HCT116 (cell line): ENCODE results near the gene CDH13. TPM values are rescaled to one million over a fixed set of nuclear protein-coding genes. Genes with fewer than 3 reads are reported as not detected.

Experiments
- ATAC-seq: fragments of 200-7000 bp; cut with Tn5 transposase; 2 replicates; pipeline ENCODE4 v1.9.1; 2020; ENCODE audit warnings: mild to moderate bottlenecking, moderate library complexity
- BruUV-seq: library from RNA; stranded (reverse); fragments of 400-500 nt; replicated peaks from 2 replicates; lab custom pipeline; 2021; lab: Mats Ljungman, UMichigan
- CTCF ChIA-PET: fragments of 300-600 bp; sonication (Branson Sonifier 250); formaldehyde crosslinking; loops from one replicate; lab custom pipeline; 2021; ENCODE audit warnings: antibody characterized with exemption; lab: Charles Lee
- POLR2A ChIA-PET: fragments of 300-600, 350-600 bp; sonication (Branson Sonifier 250); formaldehyde crosslinking; loops from one replicate; lab custom pipeline; 2021; ENCODE audit warnings: antibody characterized with exemption; lab: Charles Lee
- RAD21 ChIA-PET, 2 experiments: fragments of 300-600 bp; sonication (Branson Sonifier 250); formaldehyde crosslinking; loops; one replicate each; lab custom pipeline; 2023; ENCODE audit warnings: low total read pairs in 2 of 2; ENCODE audit not compliant: uncharacterized antibody in 2 of 2, unreplicated experiment in 2 of 2, low non-redundant PET in 1 of 2; lab: Charles Lee
- DNase-seq: peaks from one replicate; pipeline ENCODE4 v3.0.0-alpha.2; 2010; ENCODE audit warnings: low read depth, low spot score
- H2AFZ ChIP-seq: fragments of 200-600 bp; shearing (Covaris generic), sonication (generic); 2 replicates; pipeline ENCODE4 v1.6.1; 2017; ENCODE audit warnings: low read depth, mixed run types, mixed read lengths, antibody characterized with exemption, low read length; ENCODE audit not compliant: poor library complexity, severe bottlenecking
- H3K27ac ChIP-seq: 2 replicates; pipeline ENCODE4 v1.5.1; 2012; ENCODE audit warnings: low read depth, low read length
- H3K27me3 ChIP-seq: fragments of 200-600 bp; sonication (generic); 2 replicates; pipeline ENCODE4 v1.6.1; 2016; ENCODE audit warnings: mixed run types, low read length, mixed read lengths; ENCODE audit not compliant: insufficient read depth
- H3K36me3 ChIP-seq, 2 experiments: fragments of 200-500 bp in 1 of 2; fragments of 200-600 bp in 1 of 2; sonication (Bioruptor generic) in 1 of 2; sonication (generic) in 1 of 2; 2 replicates each; pipeline versions ENCODE4 v1.5.1 to v1.6.1; 2014 to 2016; ENCODE audit warnings: low read length in 2 of 2, inconsistent platforms in 1 of 2, mixed read lengths in 1 of 2, mixed run types in 1 of 2; ENCODE audit not compliant: insufficient read depth in 2 of 2, control insufficient read depth in 1 of 2
- H3K4me1 ChIP-seq, 2 experiments: fragments of 200-600 bp in 1 of 2; sonication (generic) in 1 of 2; 2 replicates each; pipeline versions ENCODE4 v1.5.1 to v1.6.1; 2012 to 2017; ENCODE audit warnings: low read length in 2 of 2, inconsistent platforms in 1 of 2, mild to moderate bottlenecking in 1 of 2, mixed read lengths in 1 of 2, mixed run types in 1 of 2, moderate library complexity in 1 of 2; ENCODE audit not compliant: insufficient read depth in 2 of 2, control insufficient read depth in 1 of 2
- H3K4me2 ChIP-seq: fragments of 200-600 bp; sonication (generic); 2 replicates; pipeline ENCODE4 v1.6.1; 2017; ENCODE audit warnings: mixed run types, low read length, mixed read lengths
- H3K4me3 ChIP-seq, 2 experiments: fragments of 200-600 bp in 1 of 2; sonication (generic) in 1 of 2; replicated peaks in 1 of 2; 2 replicates each; pipeline ENCODE4 v1.5.1; 2011 to 2016; ENCODE audit warnings: low read length in 2 of 2, control low read depth in 1 of 2, low read depth in 1 of 2, mild to moderate bottlenecking in 1 of 2, mixed read lengths in 1 of 2, mixed run types in 1 of 2
- H3K79me2 ChIP-seq: fragments of 200-600 bp; sonication (generic); 2 replicates; pipeline ENCODE4 v1.6.1; 2017; ENCODE audit warnings: mild to moderate bottlenecking, mixed run types, low read length, moderate library complexity, mixed read lengths; ENCODE audit not compliant: insufficient read depth
- H3K9ac ChIP-seq: fragments of 200-600 bp; sonication (generic); 2 replicates; pipeline ENCODE4 v1.6.1; 2016; ENCODE audit warnings: low read length, mixed read lengths
- H3K9me2 ChIP-seq: fragments of 200-600 bp; sonication (generic), shearing (Covaris generic); 2 replicates; pipeline ENCODE4 v1.6.1; 2017; ENCODE audit warnings: mixed run types, mild to moderate bottlenecking, moderate library complexity; ENCODE audit not compliant: insufficient read depth
- H3K9me3 ChIP-seq, 2 experiments: fragments of 200-500 bp in 1 of 2; fragments of 200-600 bp in 1 of 2; sonication (Bioruptor generic) in 1 of 2; sonication (generic) in 1 of 2; 2 replicates each; pipeline ENCODE4 v1.6.1; 2014 to 2017; ENCODE audit warnings: low read length in 2 of 2, mixed read lengths in 2 of 2, inconsistent platforms in 1 of 2, low read depth in 1 of 2, mild to moderate bottlenecking in 1 of 2, mixed run types in 1 of 2, moderate library complexity in 1 of 2; ENCODE audit not compliant: control insufficient read depth in 1 of 2, insufficient read depth in 1 of 2
- H4K20me1 ChIP-seq: fragments of 200-600 bp; sonication (generic), shearing (Covaris generic); 2 replicates; pipeline ENCODE4 v1.6.1; 2017; ENCODE audit warnings: mixed run types, mild to moderate bottlenecking, moderate library complexity; ENCODE audit not compliant: insufficient read depth
- CBX3 ChIP-seq: IDR thresholded peaks from 2 replicates; pipeline ENCODE4 v1.6.1; 2012; ENCODE audit warnings: low read depth
- EZH2 ChIP-seq: fragments of 200-600 bp; sonication (generic); IDR thresholded peaks from 2 replicates; pipeline ENCODE4 v1.6.1; 2017; ENCODE audit warnings: antibody characterized with exemption, mixed run types
- EZH2phosphoT487 ChIP-seq: fragments of 200-600 bp; IDR thresholded peaks from 2 replicates; pipeline ENCODE4 v1.6.1; 2018; ENCODE audit warnings: antibody characterized with exemption, borderline replicate concordance
- FOSL1 ChIP-seq: IDR thresholded peaks from 2 replicates; pipeline ENCODE4 v1.6.1; 2012; ENCODE audit warnings: low read depth
- JUND ChIP-seq: IDR thresholded peaks from 2 replicates; pipeline ENCODE4 v1.6.1; 2012
- POLR2A ChIP-seq: IDR thresholded peaks from 2 replicates; pipeline ENCODE4 v1.7.0; 2011; ENCODE audit warnings: borderline replicate concordance; ENCODE audit not compliant: insufficient read depth, insufficient read length; ENCODE audit errors: extremely low read depth
- SIN3A ChIP-seq: IDR thresholded peaks from 2 replicates; pipeline ENCODE4 v1.6.1; 2012; ENCODE audit warnings: low read depth
- YY1 ChIP-seq: IDR thresholded peaks from 2 replicates; pipeline ENCODE4 v1.6.1; 2011; ENCODE audit warnings: low read length, low read depth, moderate library complexity, mild to moderate bottlenecking; ENCODE audit not compliant: insufficient replicate concordance; ENCODE audit errors: extremely low read depth
- ZFX ChIP-seq: fragments of 450-650 bp; IDR thresholded peaks from 2 replicates; pipeline ENCODE4 v1.6.1; 2017
- ZNF274 ChIP-seq: fragments of 200-500 bp; sonication (Bioruptor generic); IDR thresholded peaks from 2 replicates; pipeline ENCODE4 v1.6.1; 2014; ENCODE audit warnings: mild to moderate bottlenecking, low read depth, low read length, inconsistent platforms
- intact Hi-C: fragments of 100-400 bp; cut with micrococcal nuclease; formaldehyde crosslinking; loops from 2 replicates; pipeline ENCODE4 v1.10.0; 2022
- total RNA-seq: library from RNA; stranded (reverse); gene quantifications from one replicate; pipeline ENCODE4 v1.2.1, GENCODE V29; 2021; ENCODE audit not compliant: unreplicated experiment
- TF ChIP-seq, protein P1 (sequence below), 3 experiments: fragments of 200-600 bp in 1 of 3; sonication (generic) in 1 of 3; IDR thresholded peaks in 2 of 3; conservative IDR thresholded peaks in 1 of 3; 2 replicates each; pipeline ENCODE4 v1.5.1; 2012 to 2017; ENCODE audit warnings: low read depth in 2 of 3, low read length in 2 of 3, antibody characterized with exemption in 1 of 3, borderline replicate concordance in 1 of 3, control low read depth in 1 of 3, mild to moderate bottlenecking in 1 of 3, mixed read lengths in 1 of 3, mixed run types in 1 of 3, moderate library complexity in 1 of 3; ENCODE audit not compliant: insufficient read depth in 1 of 3

Gene CDH13
- total RNA-seq, 1 experiment from 2014 or later = not detected

DNA sequence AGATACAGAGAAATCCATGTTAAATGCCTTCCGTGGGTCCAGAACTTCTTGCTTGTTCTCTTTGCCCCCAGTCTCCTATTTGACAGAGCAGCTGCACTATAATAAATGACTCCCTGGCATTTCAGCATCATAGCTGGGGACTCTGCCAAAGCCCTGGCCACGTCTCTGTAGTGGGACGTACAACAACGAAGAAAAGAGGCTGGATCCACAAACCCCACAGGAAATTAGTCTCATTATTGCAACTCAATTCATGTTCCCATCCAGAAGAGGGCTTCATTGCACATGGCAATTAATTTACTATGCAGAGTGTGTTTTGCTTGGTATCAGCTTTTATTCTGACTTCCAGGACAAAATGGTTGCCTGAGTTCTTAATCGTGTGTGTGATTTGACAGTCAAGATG is 121.3 kb downstream of the CDH13 start:
- no peak overlapping the region for H3K27ac ChIP-seq
- intact Hi-C loops = no loop called here
- ATAC-seq (no peak), DNase-seq (no peak)
- TF ChIP-seq SIN3A = no peak
- TF ChIP-seq YY1 = no peak
- no peak for TF ChIP-seq EZH2
- TF ChIP-seq POLR2A = no peak
- no peak for TF ChIP-seq CBX3
- no peak for TF ChIP-seq ZNF274
- no peak for TF ChIP-seq JUND
- TF ChIP-seq EZH2phosphoT487 = no peak
- no peak for TF ChIP-seq FOSL1
- TF ChIP-seq ZFX = no peak
- TF ChIP-seq, protein P1, sequence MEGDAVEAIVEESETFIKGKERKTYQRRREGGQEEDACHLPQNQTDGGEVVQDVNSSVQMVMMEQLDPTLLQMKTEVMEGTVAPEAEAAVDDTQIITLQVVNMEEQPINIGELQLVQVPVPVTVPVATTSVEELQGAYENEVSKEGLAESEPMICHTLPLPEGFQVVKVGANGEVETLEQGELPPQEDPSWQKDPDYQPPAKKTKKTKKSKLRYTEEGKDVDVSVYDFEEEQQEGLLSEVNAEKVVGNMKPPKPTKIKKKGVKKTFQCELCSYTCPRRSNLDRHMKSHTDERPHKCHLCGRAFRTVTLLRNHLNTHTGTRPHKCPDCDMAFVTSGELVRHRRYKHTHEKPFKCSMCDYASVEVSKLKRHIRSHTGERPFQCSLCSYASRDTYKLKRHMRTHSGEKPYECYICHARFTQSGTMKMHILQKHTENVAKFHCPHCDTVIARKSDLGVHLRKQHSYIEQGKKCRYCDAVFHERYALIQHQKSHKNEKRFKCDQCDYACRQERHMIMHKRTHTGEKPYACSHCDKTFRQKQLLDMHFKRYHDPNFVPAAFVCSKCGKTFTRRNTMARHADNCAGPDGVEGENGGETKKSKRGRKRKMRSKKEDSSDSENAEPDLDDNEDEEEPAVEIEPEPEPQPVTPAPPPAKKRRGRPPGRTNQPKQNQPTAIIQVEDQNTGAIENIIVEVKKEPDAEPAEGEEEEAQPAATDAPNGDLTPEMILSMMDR (IDR thresholded peaks at IDR 0.05 in 2 of 3, conservative IDR thresholded peaks at IDR 0.05 in 1 of 3; ENCODE audit: borderline replicate concordance in 1 of 3, insufficient read depth in 1 of 3, low read depth in 2 of 3, low read length in 2 of 3) = no peak
- ChIA-PET POLR2A (no interaction called here), RAD21 (no interaction called here), CTCF (no interaction called here)
- H3K4me3 ChIP-seq = no peak overlapping the region
- BruUV-seq = no TSS peak
- H3K79me2 ChIP-seq = no peaks in the 10 kb centered on the region
- no peak overlapping the region for H3K4me2 ChIP-seq
- peaks cover 4% of the 10 kb centered on the region; the same call in 1 of the 2 replicates for H3K27me3 ChIP-seq
- no peaks in the 10 kb centered on the region for H4K20me1 ChIP-seq
- no peak overlapping the region for H3K9ac ChIP-seq
- no peaks in the 10 kb centered on the region for H3K9me3 ChIP-seq
- no peaks in the 10 kb centered on the region for H3K36me3 ChIP-seq
- no peak overlapping the region for H2AFZ ChIP-seq
- H3K9me2 ChIP-seq = no peaks in the 10 kb centered on the region
- H3K4me1 ChIP-seq = no peaks in the 10 kb centered on the region
